Upper lobe of left lung (tissue), 4 donors: ENCODE results near the gene FXYD1.

Experiments
- EP300 ChIP-seq, 4 donors: sonication (generic); formaldehyde crosslinking; IDR thresholded peaks; one replicate each; pipeline ENCODE4 v1.5.1; 2017; ENCODE audit warnings: antibody characterized with exemption in 4 of 4, control low read depth in 2 of 4
- POLR2AphosphoS5 ChIP-seq, 2 donors: sonication (generic); formaldehyde crosslinking; IDR thresholded peaks; one replicate each; pipeline ENCODE4 v1.5.1; 2017; ENCODE audit warnings: antibody characterized with exemption in 2 of 2

DNA sequence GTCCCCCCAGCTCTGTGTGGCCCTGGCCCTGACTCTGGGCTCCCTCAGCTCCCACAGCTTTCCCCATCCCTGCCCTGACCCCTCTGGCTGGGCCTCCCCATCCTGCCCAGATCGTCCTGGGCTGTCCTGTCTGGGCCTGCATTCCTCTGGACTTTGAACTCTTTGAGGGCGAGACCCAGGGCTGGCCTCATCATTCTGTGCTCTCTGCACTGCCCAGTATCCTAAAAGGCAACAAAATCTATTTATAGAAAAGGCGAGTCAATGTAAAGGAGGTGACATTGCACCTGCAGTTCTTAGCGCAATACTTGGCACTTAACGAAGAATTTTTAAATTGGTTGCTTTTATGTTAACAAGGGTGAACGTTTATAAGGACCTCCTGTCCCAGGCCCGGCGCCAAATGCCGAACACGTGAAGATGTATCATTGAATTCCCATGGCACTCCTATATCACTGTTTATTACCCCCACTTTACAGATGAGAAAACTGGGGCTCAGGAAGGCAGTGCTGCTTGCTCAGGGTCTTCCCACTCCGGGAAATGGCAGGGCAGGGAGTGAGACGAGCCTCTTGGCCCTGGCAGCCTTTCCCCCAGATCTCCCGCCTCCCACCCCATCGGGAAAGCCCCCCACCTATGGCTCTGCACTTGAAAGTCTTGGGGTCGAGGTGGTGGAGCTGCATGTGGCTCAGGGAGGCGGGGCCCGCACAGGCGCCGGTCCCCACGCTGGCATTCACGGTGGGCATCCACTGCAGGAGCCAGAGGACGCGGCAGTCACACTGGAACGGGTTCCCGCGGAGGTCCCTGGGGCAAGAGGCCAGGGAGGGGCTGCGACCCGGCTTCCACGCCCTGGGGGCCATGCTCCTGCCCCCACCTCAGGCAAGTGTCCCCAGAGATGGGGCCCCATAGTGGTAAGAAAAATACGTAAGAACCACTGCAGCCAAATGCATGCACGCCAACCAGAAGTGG, 7.6 kb upstream of the FXYD1 start:
- TF ChIP-seq POLR2AphosphoS5 (IDR thresholded peaks at IDR 0.05), result no peak
- no peak for TF ChIP-seq EP300 (IDR thresholded peaks at IDR 0.05)
